ENCODE results near the gene AKAP6.
"Not testable (repeated sequence)": the region's sequence is repeated elsewhere in the genome, so short reads cannot be mapped to it uniquely, and the experiment has no call there.

Gene AKAP6

GRCh38 chr14:32784405-32784804 lies 455.3 kb downstream of the AKAP6 start:
- DNase-seq, result no peak

- no peak for DNase-seq
Measured at GRCh38 chr14:32785585-32785984, 456.5 kb downstream of the AKAP6 start.

GRCh38 chr14:32786886-32787285 lies 457.8 kb downstream of the AKAP6 start:
- no peak for DNase-seq

GRCh38 chr14:32793033-32793432 lies 463.9 kb downstream of the AKAP6 start:
- not testable (repeated sequence) for DNase-seq

GRCh38 chr14:32800320-32800719 lies 471.2 kb downstream of the AKAP6 start:
- DNase-seq, result no peak

GRCh38 chr14:32802295-32802694 lies 473.2 kb downstream of the AKAP6 start:
- no peak for DNase-seq

GRCh38 chr14:32805979-32806378 lies 476.9 kb downstream of the AKAP6 start:
- no peak for DNase-seq

GRCh38 chr14:32808644-32809043 lies 479.5 kb downstream of the AKAP6 start:
- no peak for DNase-seq

GRCh38 chr14:32809255-32809654 lies 480.2 kb downstream of the AKAP6 start:
- no peak for DNase-seq

- no peak for DNase-seq
Measured at GRCh38 chr14:32813401-32813800, 484.3 kb downstream of the AKAP6 start.

GRCh38 chr14:32814721-32815120 lies 485.6 kb downstream of the AKAP6 start:
- DNase-seq, result no peak

GRCh38 chr14:32816588-32816987 lies 487.5 kb downstream of the AKAP6 start:
- DNase-seq, result no peak

GRCh38 chr14:32817780-32818179 lies 488.7 kb downstream of the AKAP6 start:
- DNase-seq, result no peak

GRCh38 chr14:32818581-32818980 lies 489.5 kb downstream of the AKAP6 start:
- no peak for DNase-seq

- no peak for DNase-seq
Measured at GRCh38 chr14:32820181-32820580, 491.1 kb downstream of the AKAP6 start.

- DNase-seq, result no peak
Measured at GRCh38 chr14:32820682-32821081, 491.6 kb downstream of the AKAP6 start.

- DNase-seq, result no peak
Measured at GRCh38 chr14:32821964-32822653, 493.0 kb downstream of the AKAP6 start.

GRCh38 chr14:32823706-32824105 lies 494.6 kb downstream of the AKAP6 start:
- no peak for DNase-seq

- no peak for DNase-seq
Measured at GRCh38 chr14:32824195-32824594, 495.1 kb downstream of the AKAP6 start.

GRCh38 chr14:32825058-32825457 lies 496.0 kb downstream of the AKAP6 start:
- DNase-seq, result no peak

- no peak for DNase-seq
Measured at GRCh38 chr14:32826404-32827082, 497.4 kb downstream of the AKAP6 start.

GRCh38 chr14:32827514-32827913 lies 498.4 kb downstream of the AKAP6 start:
- DNase-seq, result no peak

- no peak for DNase-seq
Measured at GRCh38 chr14:32835924-32836323, 506.8 kb downstream of the AKAP6 start.

- DNase-seq, result no peak
Measured at GRCh38 chr14:32841698-32842097, 512.6 kb downstream of the AKAP6 start.

All from activated CD4-positive, alpha-beta T cell treated with anti-CD3 and anti-CD28 coated beads for 4 hours (primary cell).